ENCODE measurements around the gene PRR20G. TPM values are rescaled to one million over a fixed set of nuclear protein-coding genes. Genes with fewer than 3 reads are reported as not detected.

The PRR20G gene
- total and polyA plus RNA-seq, 2 experiments from 2014 or later, result 0.39 TPM; not detected in 1

DNA sequence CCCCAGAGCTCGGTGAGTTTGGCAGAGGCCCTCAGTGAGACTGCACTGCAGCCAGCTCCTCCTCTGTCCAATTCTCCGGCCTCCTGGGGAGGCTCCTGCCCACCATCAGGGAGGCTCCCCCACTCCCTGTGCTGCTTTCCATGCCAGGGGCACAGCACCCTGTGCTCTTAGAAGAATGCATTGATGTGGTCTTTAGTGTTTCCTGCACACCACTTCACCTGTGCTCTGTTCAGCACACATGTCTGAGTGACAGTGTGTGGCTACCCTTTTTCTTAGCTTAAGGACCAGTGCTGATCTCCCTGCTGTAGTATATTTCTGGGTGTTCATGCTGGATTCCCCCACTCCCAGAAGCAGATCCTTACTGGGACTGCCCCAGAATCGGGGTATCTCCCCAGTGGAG lies 36.2 kb upstream of the PRR20G start (continued):
- TF ChIP-seq NANOG (IDR thresholded peaks at IDR 0.05; ENCODE audit: borderline replicate concordance), result no peak
- TF ChIP-seq, protein P1, sequence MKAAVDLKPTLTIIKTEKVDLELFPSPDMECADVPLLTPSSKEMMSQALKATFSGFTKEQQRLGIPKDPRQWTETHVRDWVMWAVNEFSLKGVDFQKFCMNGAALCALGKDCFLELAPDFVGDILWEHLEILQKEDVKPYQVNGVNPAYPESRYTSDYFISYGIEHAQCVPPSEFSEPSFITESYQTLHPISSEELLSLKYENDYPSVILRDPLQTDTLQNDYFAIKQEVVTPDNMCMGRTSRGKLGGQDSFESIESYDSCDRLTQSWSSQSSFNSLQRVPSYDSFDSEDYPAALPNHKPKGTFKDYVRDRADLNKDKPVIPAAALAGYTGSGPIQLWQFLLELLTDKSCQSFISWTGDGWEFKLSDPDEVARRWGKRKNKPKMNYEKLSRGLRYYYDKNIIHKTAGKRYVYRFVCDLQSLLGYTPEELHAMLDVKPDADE (IDR thresholded peaks at IDR 0.05), result no peak
- TF ChIP-seq, protein P2, sequence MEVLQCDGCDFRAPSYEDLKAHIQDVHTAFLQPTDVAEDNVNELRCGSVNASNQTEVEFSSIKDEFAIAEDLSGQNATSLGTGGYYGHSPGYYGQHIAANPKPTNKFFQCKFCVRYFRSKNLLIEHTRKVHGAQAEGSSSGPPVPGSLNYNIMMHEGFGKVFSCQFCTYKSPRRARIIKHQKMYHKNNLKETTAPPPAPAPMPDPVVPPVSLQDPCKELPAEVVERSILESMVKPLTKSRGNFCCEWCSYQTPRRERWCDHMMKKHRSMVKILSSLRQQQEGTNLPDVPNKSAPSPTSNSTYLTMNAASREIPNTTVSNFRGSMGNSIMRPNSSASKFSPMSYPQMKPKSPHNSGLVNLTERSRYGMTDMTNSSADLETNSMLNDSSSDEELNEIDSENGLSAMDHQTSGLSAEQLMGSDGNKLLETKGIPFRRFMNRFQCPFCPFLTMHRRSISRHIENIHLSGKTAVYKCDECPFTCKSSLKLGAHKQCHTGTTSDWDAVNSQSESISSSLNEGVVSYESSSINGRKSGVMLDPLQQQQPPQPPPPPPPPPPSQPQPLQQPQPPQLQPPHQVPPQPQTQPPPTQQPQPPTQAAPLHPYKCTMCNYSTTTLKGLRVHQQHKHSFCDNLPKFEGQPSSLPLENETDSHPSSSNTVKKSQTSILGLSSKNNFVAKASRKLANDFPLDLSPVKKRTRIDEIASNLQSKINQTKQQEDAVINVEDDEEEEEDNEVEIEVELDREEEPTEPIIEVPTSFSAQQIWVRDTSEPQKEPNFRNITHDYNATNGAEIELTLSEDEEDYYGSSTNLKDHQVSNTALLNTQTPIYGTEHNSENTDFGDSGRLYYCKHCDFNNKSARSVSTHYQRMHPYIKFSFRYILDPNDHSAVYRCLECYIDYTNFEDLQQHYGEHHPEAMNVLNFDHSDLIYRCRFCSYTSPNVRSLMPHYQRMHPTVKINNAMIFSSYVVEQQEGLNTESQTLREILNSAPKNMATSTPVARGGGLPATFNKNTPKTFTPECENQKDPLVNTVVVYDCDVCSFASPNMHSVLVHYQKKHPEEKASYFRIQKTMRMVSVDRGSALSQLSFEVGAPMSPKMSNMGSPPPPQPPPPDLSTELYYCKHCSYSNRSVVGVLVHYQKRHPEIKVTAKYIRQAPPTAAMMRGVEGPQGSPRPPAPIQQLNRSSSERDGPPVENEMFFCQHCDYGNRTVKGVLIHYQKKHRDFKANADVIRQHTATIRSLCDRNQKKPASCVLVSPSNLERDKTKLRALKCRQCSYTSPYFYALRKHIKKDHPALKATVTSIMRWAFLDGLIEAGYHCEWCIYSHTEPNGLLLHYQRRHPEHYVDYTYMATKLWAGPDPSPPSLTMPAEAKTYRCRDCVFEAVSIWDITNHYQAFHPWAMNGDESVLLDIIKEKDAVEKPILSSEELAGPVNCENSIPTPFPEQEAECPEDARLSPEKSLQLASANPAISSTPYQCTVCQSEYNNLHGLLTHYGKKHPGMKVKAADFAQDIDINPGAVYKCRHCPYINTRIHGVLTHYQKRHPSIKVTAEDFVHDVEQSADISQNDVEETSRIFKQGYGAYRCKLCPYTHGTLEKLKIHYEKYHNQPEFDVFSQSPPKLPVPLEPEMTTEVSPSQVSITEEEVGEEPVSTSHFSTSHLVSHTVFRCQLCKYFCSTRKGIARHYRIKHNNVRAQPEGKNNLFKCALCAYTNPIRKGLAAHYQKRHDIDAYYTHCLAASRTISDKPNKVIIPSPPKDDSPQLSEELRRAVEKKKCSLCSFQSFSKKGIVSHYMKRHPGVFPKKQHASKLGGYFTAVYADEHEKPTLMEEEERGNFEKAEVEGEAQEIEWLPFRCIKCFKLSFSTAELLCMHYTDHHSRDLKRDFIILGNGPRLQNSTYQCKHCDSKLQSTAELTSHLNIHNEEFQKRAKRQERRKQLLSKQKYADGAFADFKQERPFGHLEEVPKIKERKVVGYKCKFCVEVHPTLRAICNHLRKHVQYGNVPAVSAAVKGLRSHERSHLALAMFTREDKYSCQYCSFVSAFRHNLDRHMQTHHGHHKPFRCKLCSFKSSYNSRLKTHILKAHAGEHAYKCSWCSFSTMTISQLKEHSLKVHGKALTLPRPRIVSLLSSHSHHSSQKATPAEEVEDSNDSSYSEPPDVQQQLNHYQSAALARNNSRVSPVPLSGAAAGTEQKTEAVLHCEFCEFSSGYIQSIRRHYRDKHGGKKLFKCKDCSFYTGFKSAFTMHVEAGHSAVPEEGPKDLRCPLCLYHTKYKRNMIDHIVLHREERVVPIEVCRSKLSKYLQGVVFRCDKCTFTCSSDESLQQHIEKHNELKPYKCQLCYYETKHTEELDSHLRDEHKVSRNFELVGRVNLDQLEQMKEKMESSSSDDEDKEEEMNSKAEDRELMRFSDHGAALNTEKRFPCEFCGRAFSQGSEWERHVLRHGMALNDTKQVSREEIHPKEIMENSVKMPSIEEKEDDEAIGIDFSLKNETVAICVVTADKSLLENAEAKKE (CRISPR knock-in tag; IDR thresholded peaks at IDR 0.05), result no peak

DNA sequence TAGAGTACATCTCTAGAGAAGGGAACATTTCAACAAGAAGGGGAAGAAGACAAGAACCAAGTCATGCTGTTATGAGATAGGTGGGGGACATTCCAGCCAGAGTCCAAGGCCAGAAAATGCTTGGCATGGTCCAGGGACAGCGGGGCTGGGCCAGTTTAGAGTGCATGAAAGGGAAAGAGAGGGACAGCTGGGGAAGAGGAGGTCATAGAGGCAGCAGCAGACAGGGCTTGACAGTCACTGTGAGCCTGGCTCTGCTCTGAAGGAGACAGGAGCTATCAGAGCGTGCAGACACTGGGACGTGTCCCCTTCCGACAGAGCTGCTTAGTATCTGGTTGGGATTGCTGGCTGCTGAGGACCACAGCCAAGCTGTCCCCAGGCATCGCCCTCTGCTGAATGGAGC lies 35.7 kb upstream of the PRR20G start:
- H3K4me3 Mint-ChIP-seq, result no peak overlapping the region
- TF ChIP-seq, protein P1 (IDR thresholded peaks at IDR 0.05), result no peak
- no peak for TF ChIP-seq ZNF114 (CRISPR knock-in tag; IDR thresholded peaks at IDR 0.05)
- TF ChIP-seq CREB1 (CRISPR knock-in tag; IDR thresholded peaks at IDR 0.05; ENCODE audit: low read depth), result no peak
- TF ChIP-seq CTCF (conservative IDR thresholded peaks at IDR 0.05; ENCODE audit: low read depth in 2 of 2), result no peak
- TF ChIP-seq ZNF331 (CRISPR knock-in tag; IDR thresholded peaks at IDR 0.05; ENCODE audit: low read depth), result no peak
- TF ChIP-seq EZH2phosphoT487 (IDR thresholded peaks at IDR 0.05; ENCODE audit: unreplicated experiment), result no peak
- H3K27me3 ChIP-seq (ENCODE audit: insufficient read depth), result no peaks in the 10 kb centered on the region

More for the DNA sequence above, 35.7 kb upstream of the PRR20G start:
- Mint-ChIP-seq H3K27me3 (ENCODE audit: insufficient read depth, low read depth, poor library complexity) (peaks cover 5% of the 10 kb centered on the region), H3K27ac (no peak overlapping the region), H3K36me3 (ENCODE audit: low read depth) (no peaks in the 10 kb centered on the region; the same call in 2 of the 3 replicates), H3K9me3 (peaks cover 10% of the 10 kb centered on the region), H3K4me1 (no peaks in the 10 kb centered on the region)
- no peak for DNase-seq (ENCODE audit: low spot score)
- H4K20me1 ChIP-seq (replicated peaks; ENCODE audit: insufficient read depth), result no peaks in the 10 kb centered on the region
- ATAC-seq, result no peak
- no peaks in the 10 kb centered on the region for H3K4me1 ChIP-seq (ENCODE audit: insufficient read depth)
- no peak overlapping the region for H3K4me3 ChIP-seq
- no peak overlapping the region for H3K4me2 ChIP-seq
- no peaks in the 10 kb centered on the region for H3F3A ChIP-seq (replicated peaks; ENCODE audit: low read depth)
- H2AFZ ChIP-seq, result no peak overlapping the region
- H3K9me2 ChIP-seq (ENCODE audit: insufficient read depth), result 0 out of 2 replicates have a peak, but pooled peaks cover 4% of the 10 kb centered on the region
- H3K79me2 ChIP-seq (replicated peaks; ENCODE audit: insufficient read depth), result no peaks in the 10 kb centered on the region
- no peaks in the 10 kb centered on the region for H3K36me3 ChIP-seq (ENCODE audit: insufficient read depth)
- no peak overlapping the region for H3K27ac ChIP-seq (ENCODE audit: low read depth)

All from GM23338 (cell line).